Adrenal gland (tissue), 12 donors: ENCODE data around the gene EEF1E1. TPM values are rescaled to one million over a fixed set of nuclear protein-coding genes. Genes with fewer than 3 reads are reported as not detected.
"Not testable (repeated sequence)": the region's sequence is repeated elsewhere in the genome, so short reads cannot be mapped to it uniquely, and the experiment has no call there.

Source experiments
- DNase-seq, 7 donors: peaks; one replicate each; pipeline ENCODE4 v3.0.0-alpha.2; 2019 to 2020
- H3K27ac ChIP-seq, 5 donors: fragments of 200-600 bp; sonication (generic) in 4 of 5; 1 replicate in 3 of 5; 2 replicates in 2 of 5; pipeline versions ENCODE4 v1.5.1 to v1.8.0; 2016 to 2020; ENCODE audit warnings: mild to moderate bottlenecking in 1 of 5
- H3K27me3 ChIP-seq: fragments of 200-600 bp; 2 replicates; pipeline ENCODE4 v1.8.0; 2021
- H3K36me3 ChIP-seq, 2 donors: fragments of 200-600 bp; replicated peaks in 1 of 2; 1 replicate in 1 of 2; 2 replicates in 1 of 2; pipeline versions ENCODE4 v1.5.1 to v1.8.0; 2018 to 2022
- H3K4me1 ChIP-seq, 2 donors: fragments of 200-600 bp; replicated peaks in 1 of 2; 1 replicate in 1 of 2; 2 replicates in 1 of 2; pipeline versions ENCODE4 v1.5.1 to v1.8.0; 2018 to 2021
- H3K4me3 ChIP-seq, 4 donors: fragments of 200-600 bp; sonication (generic) in 3 of 4; one replicate each; pipeline ENCODE4 v1.5.1; 2016 to 2018
- H3K9me3 ChIP-seq, 3 donors: fragments of 200-600 bp; sonication (generic) in 1 of 3; replicated peaks in 1 of 3; 1 replicate in 2 of 3; 2 replicates in 1 of 3; pipeline versions ENCODE4 v1.5.1 to v1.8.0; 2016 to 2021
- CTCF ChIP-seq, 6 experiments: fragments of 450-650 bp in 4 of 6; fragments of 200-600 bp in 2 of 6; sonication (generic) in 1 of 6; IDR thresholded peaks; 1 replicate in 5 of 6; 2 replicates in 1 of 6; pipeline versions ENCODE4 v1.5.1 to v1.8.0; 2016 to 2021; ENCODE audit warnings: antibody characterized with exemption in 6 of 6, mild to moderate bottlenecking in 2 of 6, moderate library complexity in 1 of 6
- POLR2A ChIP-seq, 2 donors: fragments of 450-650 bp; IDR thresholded peaks; one replicate each; pipeline ENCODE4 v1.6.1; 2017; ENCODE audit warnings: antibody characterized with exemption in 2 of 2, mild to moderate bottlenecking in 2 of 2, moderate library complexity in 1 of 2
- WGBS, 4 donors: extraction: QIAGEN DNeasy Blood & Tissue Kit in 2 of 4; methylation state at CpG; one replicate each; pipeline versions ENCODE4 v1.1.5 to v1.1.7; 2013 to 2017; 5-methylcytosine and 5-hydroxymethylcytosine counted together
- intact Hi-C, 2 donors: fragments of 100-400 bp; cut with DNase I; formaldehyde crosslinking; loops; one replicate each; pipeline versions ENCODE4 v1.14.1 to v1.15.0; 2022 to 2023
- polyA plus RNA-seq, 3 donors: library from polyadenylated mRNA; stranded (reverse); fragments of 200-250 nt in 2 of 3; fragments of 350-450 nt in 1 of 3; fragmentation: Illumina TruSeq in 1 of 3; extraction: RNeasy Lipid Tissue Mini Kit (QIAGEN cat#74804) in 1 of 3; gene quantifications; one replicate each; pipeline ENCODE4 v1.2.3, GENCODE V29; 2013 to 2014
- total RNA-seq, 9 donors: library from RNA; depleted of rRNA in 4 of 9; stranded (reverse); fragments of >200 nt in 4 of 9; fragments of 120-200 nt in 1 of 9; fragmentation: NEBNext Ultra II Directional in 1 of 9; extraction: Animal tissue kit (Norgen Biotek cat#: 25700) in 1 of 9; gene quantifications; one replicate each; pipeline versions ENCODE4 v1.1.0 to v1.2.4, GENCODE V29; 2013 to 2023
- donor health status: healthy with polysubstance abuse.
- donor health status: Bipolar disorder and iron deficiency.
- donor health status: DM: yes; HTN: yes; CAD: no.
- donor health status: DM: no; HTN: no; CAD: no.
- donor health status: DM: no; HTN: no; CAD: no.
- donor health status: DM: yes; HTN: yes; CAD: no.

Gene EEF1E1
- total and polyA plus RNA-seq, 12 donors = 18.1 to 95.8 (median 31.8) TPM

GRCh38 chr6:8047541-8048292, 54.6 kb downstream of the EEF1E1 start:
- Histone ChIP-seq H3K36me3 (no peaks in the 10 kb centered on the region), H3K9me3 (no peaks in the 10 kb centered on the region), H3K4me1 (peaks cover 0 to 8% of the 10 kb centered on the region in 2 donors), H3K4me3 (no peak overlapping the region), H3K27me3 (no peaks in the 10 kb centered on the region), H3K27ac (no peak overlapping the region)
- intact Hi-C loops = no loop called here
- WGBS, 4 donors = 69 to 85% (median 83%) methylated on average over 3 of the region's 3 CpGs
- no peak for DNase-seq
- TF ChIP-seq POLR2A (IDR thresholded peaks at IDR 0.05) = no peak
- TF ChIP-seq CTCF (IDR thresholded peaks at IDR 0.05) = no peak

- H3K27ac ChIP-seq, H3K36me3 ChIP-seq, H3K27me3 ChIP-seq, DNase-seq, H3K4me1 ChIP-seq, intact Hi-C loops, H3K9me3 ChIP-seq, H3K4me3 ChIP-seq: not testable (repeated sequence)
- 95 to 97% (median 96%) methylated on average over 4 of the region's 4 CpGs for WGBS, 4 donors
Observed at GRCh38 chr6:8045769-8046168, 56.6 kb downstream of the EEF1E1 start.

GRCh38 chr6:8043221-8043620, 59.1 kb downstream of the EEF1E1 start:
- WGBS, 4 donors = 61 to 74% (median 65%) methylated on average over 3 of the region's 3 CpGs
- Histone ChIP-seq H3K9me3 (no peaks in the 10 kb centered on the region), H3K36me3 (no peaks in the 10 kb centered on the region), H3K4me3 (no peak overlapping the region), H3K27me3 (no peaks in the 10 kb centered on the region), H3K4me1 (peaks cover 0 to 7% of the 10 kb centered on the region in 2 donors), H3K27ac (no peak overlapping the region)
- TF ChIP-seq POLR2A (IDR thresholded peaks at IDR 0.05) = no peak
- no peak for TF ChIP-seq CTCF (IDR thresholded peaks at IDR 0.05)
- intact Hi-C loops = no loop called here
- no peak for DNase-seq

GRCh38 chr6:8041913-8042583, 60.3 kb downstream of the EEF1E1 start:
- intact Hi-C loops = no loop called here
- TF ChIP-seq CTCF (IDR thresholded peaks at IDR 0.05) (no peak), POLR2A (IDR thresholded peaks at IDR 0.05) (no peak)
- Histone ChIP-seq H3K36me3 (no peaks in the 10 kb centered on the region), H3K27ac (no peak overlapping the region), H3K4me3 (no peak overlapping the region), H3K4me1 (no peaks in the 10 kb centered on the region), H3K9me3 (no peaks in the 10 kb centered on the region), H3K27me3 (no peaks in the 10 kb centered on the region)
- no peak for DNase-seq
- WGBS, 4 donors = 91 to 97% (median 92%) methylated on average over 9 of the region's 9 CpGs

DNA sequence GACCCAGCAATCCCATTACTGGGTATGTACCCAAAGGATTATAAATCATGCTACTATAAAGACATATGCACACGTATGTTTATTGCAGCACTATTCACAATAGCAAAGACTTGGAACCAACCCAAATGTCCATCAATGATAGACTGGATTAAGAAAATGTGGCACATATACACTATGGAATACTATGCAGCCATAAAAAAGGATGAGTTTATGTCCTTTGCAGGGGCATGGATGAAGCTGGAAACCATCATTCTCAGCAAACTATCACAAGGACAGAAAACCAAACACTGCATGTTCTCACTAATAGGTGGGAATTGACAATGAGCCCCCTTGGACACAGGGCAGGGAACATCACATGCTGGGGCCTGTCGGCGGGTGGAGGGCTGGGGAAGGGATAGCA, 68.2 kb downstream of the EEF1E1 start:
- H3K9me3 ChIP-seq, H3K27me3 ChIP-seq, DNase-seq, H3K4me3 ChIP-seq, intact Hi-C loops, H3K27ac ChIP-seq, H3K36me3 ChIP-seq, H3K4me1 ChIP-seq: not testable (repeated sequence)
- WGBS, 4 donors = 91 to 100% (median 95%) methylated on average over 3 of the region's 3 CpGs
